Measurements from ENCODE around the gene ZNF574. TPM values are rescaled to one million over a fixed set of nuclear protein-coding genes. Genes with fewer than 3 reads are reported as not detected.

Gene ZNF574
- total RNA-seq, 1 experiment from 2014 or later, result 15.7 TPM

DNA sequence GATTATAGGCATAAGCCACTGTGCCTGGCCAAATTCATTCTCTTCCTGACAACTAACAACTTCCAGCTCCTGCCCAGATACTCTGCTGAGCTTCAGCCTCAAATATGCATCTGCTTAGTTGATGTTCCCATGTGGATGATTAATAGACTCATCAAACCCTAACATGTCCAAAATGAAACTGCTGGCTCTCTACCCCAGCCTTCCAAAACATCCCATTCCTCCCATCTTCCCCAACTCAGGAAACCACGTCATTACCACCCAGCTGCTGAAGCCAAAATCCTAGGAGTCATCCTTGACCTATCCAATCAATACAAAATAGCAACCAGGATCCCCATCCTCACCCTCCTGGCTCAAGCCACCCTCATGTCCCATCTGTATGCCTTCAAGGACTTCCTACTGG, 35.4 kb downstream of the ZNF574 start:
- no peak overlapping the region for H3K4me3 ChIP-seq (ENCODE audit: low read depth in 2 of 2, low read length in 2 of 2)
- DNase-seq (ENCODE audit: low read depth, low spot score), result no peak
- H3K36me3 ChIP-seq (ENCODE audit: control insufficient read depth, insufficient read depth, low read length), result no peaks in the 10 kb centered on the region
- TF ChIP-seq SIN3A (IDR thresholded peaks at IDR 0.05; ENCODE audit: borderline replicate concordance, insufficient read depth, low read depth, low read length), result no peak
- intact Hi-C loops (cut with micrococcal nuclease; ENCODE audit: unreplicated experiment) (no loop called here), in situ Hi-C loops (cut with HindIII; ENCODE audit: low pct_unique_long_range_greater_than_20kb, low sequenced_read_pairs) (no loop called here)
- H3K9me3 ChIP-seq (ENCODE audit: control insufficient read depth, insufficient read depth, low read depth, low read length), result no peaks in the 10 kb centered on the region
- no peak overlapping the region for H3K27ac ChIP-seq (ENCODE audit: low read length)
- H3K27me3 ChIP-seq (ENCODE audit: control insufficient read depth, insufficient read depth, low read length), result no peaks in the 10 kb centered on the region
- no TSS peak for BruUV-seq (replicated peaks)
- ChIA-PET POLR2A (no interaction called here), CTCF (interaction anchor here (0.6 kb wide), 1 partner anchor 225 kb away, joined by 3 read pairs; no protein-coding TSS in a partner anchor)
- peaks cover 9% of the 10 kb centered on the region for H3K4me1 ChIP-seq (ENCODE audit: control insufficient read depth, insufficient read depth, low read length)
- no peak for ATAC-seq

DNA sequence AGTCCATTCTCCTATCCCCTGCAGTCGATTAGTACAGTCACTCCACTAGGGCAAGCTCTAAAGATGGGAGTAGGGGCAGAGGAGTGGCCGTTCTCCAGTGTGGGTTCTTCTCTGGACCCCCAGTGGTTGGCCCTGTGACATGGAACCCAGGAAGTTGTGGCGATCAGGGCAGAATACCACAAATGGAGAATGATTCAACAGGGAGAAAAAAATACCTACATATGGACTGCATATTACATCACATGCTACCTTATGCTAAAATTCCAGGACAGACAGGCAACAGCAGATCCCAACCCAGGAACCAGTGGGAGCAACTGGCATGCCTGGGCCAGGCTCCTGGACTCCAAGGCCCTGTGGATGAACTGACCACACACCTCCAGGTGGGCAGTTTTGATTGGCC, 35.8 kb downstream of the ZNF574 start:
- ATAC-seq (no peak), DNase-seq (ENCODE audit: low read depth, low spot score) (no peak)
- in situ Hi-C loops (cut with HindIII; ENCODE audit: low pct_unique_long_range_greater_than_20kb, low sequenced_read_pairs) (no loop called here), intact Hi-C loops (cut with micrococcal nuclease; ENCODE audit: unreplicated experiment) (no loop called here)
- Histone ChIP-seq H3K9me3 (ENCODE audit: control insufficient read depth, insufficient read depth, low read depth, low read length) (no peaks in the 10 kb centered on the region), H3K27me3 (ENCODE audit: control insufficient read depth, insufficient read depth, low read length) (no peaks in the 10 kb centered on the region), H3K36me3 (ENCODE audit: control insufficient read depth, insufficient read depth, low read length) (no peaks in the 10 kb centered on the region), H3K4me1 (ENCODE audit: control insufficient read depth, insufficient read depth, low read length) (peaks cover 9% of the 10 kb centered on the region), H3K4me3 (ENCODE audit: low read depth in 2 of 2, low read length in 2 of 2) (no peak overlapping the region), H3K27ac (ENCODE audit: low read length) (no peak overlapping the region)
- no TSS peak for BruUV-seq (replicated peaks)
- ChIA-PET POLR2A (no interaction called here), CTCF (interaction anchor here (0.6 kb wide), 1 partner anchor 226 kb away, joined by 3 read pairs; no protein-coding TSS in a partner anchor)
- TF ChIP-seq SIN3A (IDR thresholded peaks at IDR 0.05; ENCODE audit: borderline replicate concordance, insufficient read depth, low read depth, low read length), result no peak
- no peak for TF ChIP-seq TCF7L2 (IDR thresholded peaks at IDR 0.05; ENCODE audit: low read depth, low read length)

DNA sequence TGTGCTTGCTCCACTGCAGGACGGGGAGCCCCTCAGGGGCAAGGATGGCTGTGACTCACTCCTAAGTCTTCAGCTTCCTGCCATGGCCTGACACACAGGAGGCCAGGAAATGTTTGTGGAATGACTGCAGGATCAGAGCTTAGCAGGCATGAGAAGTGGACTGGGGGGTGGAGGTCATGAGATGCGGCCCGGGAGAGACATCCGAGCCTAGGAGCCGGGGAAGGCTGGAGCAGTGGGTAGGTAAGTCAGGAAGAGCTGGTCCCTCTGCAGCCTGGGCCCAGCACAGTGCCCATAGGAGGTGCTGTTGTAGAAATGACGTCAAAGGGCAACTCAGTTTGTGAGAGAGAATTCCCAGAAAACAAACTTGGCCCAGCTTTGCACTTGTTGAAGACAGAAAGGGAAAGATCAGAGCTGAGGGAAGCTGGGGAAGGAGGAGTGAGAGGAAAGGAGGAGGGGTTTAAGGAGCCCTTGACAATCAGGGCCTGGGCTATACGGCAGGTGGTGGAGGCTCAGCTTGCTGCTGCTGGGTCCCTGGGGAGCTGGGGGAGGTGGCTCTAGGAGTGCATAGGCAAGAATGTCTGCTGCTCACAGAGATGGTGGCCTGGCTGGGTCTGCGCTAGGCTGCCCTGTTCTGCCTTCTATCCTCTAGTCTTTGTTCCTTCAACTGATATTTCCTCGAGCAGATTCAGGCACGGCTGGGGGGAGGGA, 37.8 kb downstream of the ZNF574 start:
- POLR2A ChIA-PET, result no interaction called here
- H3K4me3 ChIP-seq (ENCODE audit: low read depth in 2 of 2, low read length in 2 of 2), result no peak overlapping the region
- in situ Hi-C loops (cut with HindIII; ENCODE audit: low pct_unique_long_range_greater_than_20kb, low sequenced_read_pairs), result no loop called here
- no peaks in the 10 kb centered on the region for H3K36me3 ChIP-seq (ENCODE audit: control insufficient read depth, insufficient read depth, low read length)
- DNase-seq (ENCODE audit: low read depth, low spot score) (peak; percentile 43), ATAC-seq (peak; percentile 93)
- TF ChIP-seq, protein P1, sequence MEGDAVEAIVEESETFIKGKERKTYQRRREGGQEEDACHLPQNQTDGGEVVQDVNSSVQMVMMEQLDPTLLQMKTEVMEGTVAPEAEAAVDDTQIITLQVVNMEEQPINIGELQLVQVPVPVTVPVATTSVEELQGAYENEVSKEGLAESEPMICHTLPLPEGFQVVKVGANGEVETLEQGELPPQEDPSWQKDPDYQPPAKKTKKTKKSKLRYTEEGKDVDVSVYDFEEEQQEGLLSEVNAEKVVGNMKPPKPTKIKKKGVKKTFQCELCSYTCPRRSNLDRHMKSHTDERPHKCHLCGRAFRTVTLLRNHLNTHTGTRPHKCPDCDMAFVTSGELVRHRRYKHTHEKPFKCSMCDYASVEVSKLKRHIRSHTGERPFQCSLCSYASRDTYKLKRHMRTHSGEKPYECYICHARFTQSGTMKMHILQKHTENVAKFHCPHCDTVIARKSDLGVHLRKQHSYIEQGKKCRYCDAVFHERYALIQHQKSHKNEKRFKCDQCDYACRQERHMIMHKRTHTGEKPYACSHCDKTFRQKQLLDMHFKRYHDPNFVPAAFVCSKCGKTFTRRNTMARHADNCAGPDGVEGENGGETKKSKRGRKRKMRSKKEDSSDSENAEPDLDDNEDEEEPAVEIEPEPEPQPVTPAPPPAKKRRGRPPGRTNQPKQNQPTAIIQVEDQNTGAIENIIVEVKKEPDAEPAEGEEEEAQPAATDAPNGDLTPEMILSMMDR (IDR thresholded peaks at IDR 0.05), result no peak
- TF ChIP-seq POLR2AphosphoS5 (IDR thresholded peaks at IDR 0.05; ENCODE audit: low read depth, low read length) (no peak), TCF7L2 (IDR thresholded peaks at IDR 0.05; ENCODE audit: low read depth, low read length) (no peak), SIN3A (IDR thresholded peaks at IDR 0.05; ENCODE audit: borderline replicate concordance, insufficient read depth, low read depth, low read length) (no peak)
- TF ChIP-seq, protein P2, sequence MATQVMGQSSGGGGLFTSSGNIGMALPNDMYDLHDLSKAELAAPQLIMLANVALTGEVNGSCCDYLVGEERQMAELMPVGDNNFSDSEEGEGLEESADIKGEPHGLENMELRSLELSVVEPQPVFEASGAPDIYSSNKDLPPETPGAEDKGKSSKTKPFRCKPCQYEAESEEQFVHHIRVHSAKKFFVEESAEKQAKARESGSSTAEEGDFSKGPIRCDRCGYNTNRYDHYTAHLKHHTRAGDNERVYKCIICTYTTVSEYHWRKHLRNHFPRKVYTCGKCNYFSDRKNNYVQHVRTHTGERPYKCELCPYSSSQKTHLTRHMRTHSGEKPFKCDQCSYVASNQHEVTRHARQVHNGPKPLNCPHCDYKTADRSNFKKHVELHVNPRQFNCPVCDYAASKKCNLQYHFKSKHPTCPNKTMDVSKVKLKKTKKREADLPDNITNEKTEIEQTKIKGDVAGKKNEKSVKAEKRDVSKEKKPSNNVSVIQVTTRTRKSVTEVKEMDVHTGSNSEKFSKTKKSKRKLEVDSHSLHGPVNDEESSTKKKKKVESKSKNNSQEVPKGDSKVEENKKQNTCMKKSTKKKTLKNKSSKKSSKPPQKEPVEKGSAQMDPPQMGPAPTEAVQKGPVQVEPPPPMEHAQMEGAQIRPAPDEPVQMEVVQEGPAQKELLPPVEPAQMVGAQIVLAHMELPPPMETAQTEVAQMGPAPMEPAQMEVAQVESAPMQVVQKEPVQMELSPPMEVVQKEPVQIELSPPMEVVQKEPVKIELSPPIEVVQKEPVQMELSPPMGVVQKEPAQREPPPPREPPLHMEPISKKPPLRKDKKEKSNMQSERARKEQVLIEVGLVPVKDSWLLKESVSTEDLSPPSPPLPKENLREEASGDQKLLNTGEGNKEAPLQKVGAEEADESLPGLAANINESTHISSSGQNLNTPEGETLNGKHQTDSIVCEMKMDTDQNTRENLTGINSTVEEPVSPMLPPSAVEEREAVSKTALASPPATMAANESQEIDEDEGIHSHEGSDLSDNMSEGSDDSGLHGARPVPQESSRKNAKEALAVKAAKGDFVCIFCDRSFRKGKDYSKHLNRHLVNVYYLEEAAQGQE (IDR thresholded peaks at IDR 0.05; ENCODE audit: insufficient read depth in 1 of 2, low read depth in 2 of 2, low read length in 1 of 2), result no peak
- H3K9me3 ChIP-seq (ENCODE audit: control insufficient read depth, insufficient read depth, low read depth, low read length), result no peaks in the 10 kb centered on the region
- BruUV-seq (replicated peaks), result no TSS peak
- intact Hi-C loops (cut with micrococcal nuclease; ENCODE audit: unreplicated experiment), result no loop called here
- no peaks in the 10 kb centered on the region for H3K27me3 ChIP-seq (ENCODE audit: control insufficient read depth, insufficient read depth, low read length)
- CTCF ChIA-PET, result interaction anchor here (0.5 to 0.9 kb wide), 2 partner anchors 38 to 270 kb away, joined by 3 read pairs; partner anchors contain the start of gene ZNF574
- peaks cover 9% of the 10 kb centered on the region for H3K4me1 ChIP-seq (ENCODE audit: control insufficient read depth, insufficient read depth, low read length)
- no peak overlapping the region for H3K27ac ChIP-seq (ENCODE audit: low read length)
